ENCODE data around the gene SMIM43. TPM values are rescaled to one million over a fixed set of nuclear protein-coding genes. Genes with fewer than 3 reads are reported as not detected.

The SMIM43 gene
- total RNA-seq, 2 experiments from 2014 or later: not detected

DNA sequence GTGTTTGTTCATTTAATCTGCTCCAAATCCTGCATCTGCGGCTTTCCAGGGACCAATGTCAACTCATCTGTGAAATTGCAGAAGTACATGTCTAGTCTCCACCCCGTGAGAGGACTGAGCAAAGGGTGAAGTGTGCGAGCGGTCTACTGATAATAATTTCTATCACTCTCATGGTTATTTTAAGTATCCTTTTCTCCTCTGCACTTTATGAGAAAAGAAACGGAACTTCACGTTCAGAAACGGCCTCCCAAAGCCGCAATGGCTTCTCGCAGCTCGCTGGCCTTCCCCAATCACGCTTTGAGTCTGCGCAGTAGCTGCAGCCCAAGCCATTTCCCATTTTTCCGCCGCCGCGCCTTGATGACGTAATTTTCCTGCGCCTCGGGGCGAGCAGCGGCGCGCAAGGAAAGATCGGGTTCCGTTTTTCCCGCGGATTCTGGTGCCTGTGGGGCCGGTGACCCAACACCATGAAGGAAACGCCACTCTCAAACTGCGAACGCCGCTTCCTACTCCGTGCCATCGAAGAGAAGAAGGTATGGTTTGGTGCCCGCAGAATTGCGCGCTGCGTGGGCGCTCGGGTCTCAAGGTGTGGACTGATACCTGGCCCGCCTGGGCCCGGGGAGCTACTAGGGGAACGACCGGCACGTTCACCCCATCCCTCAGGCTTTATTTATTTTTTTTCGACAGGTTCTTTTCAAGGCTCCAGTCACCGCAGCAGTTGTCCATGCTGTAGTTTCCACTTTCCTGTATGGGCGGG lies 36.2 kb upstream of the SMIM43 start, which contains the start of gene EXOSC9:
Gene EXOSC9, plus strand, starts transcription at position 363 of the 754 bp plus-strand sequence. Its CDS starts 102 bp downstream, at position 465.
- no peaks in the 10 kb centered on the region for H3K27me3 Mint-ChIP-seq
- ATAC-seq (peak; percentile 86), DNase-seq (peak; percentile 90)
- H3K4me3 Mint-ChIP-seq: peak within 1 kb of the TSS; percentile 82
- peak within 1 kb of the TSS; percentile 96 for H3K27ac Mint-ChIP-seq
- ChIA-PET CTCF (interaction anchor here (1.3 to 1.6 kb wide), 4 partner anchors 11 to 69 kb away, joined by 3 to 7 read pairs (median 4); partner anchors contain the start of gene BBS7), POLR2A (interaction anchor here (1.0 to 1.9 kb wide), 4 partner anchors 11 to 23 kb away, joined by 4 to 8 read pairs (median 6); partner anchors contain the start of gene CCNA2)
- TF ChIP-seq, protein P1, sequence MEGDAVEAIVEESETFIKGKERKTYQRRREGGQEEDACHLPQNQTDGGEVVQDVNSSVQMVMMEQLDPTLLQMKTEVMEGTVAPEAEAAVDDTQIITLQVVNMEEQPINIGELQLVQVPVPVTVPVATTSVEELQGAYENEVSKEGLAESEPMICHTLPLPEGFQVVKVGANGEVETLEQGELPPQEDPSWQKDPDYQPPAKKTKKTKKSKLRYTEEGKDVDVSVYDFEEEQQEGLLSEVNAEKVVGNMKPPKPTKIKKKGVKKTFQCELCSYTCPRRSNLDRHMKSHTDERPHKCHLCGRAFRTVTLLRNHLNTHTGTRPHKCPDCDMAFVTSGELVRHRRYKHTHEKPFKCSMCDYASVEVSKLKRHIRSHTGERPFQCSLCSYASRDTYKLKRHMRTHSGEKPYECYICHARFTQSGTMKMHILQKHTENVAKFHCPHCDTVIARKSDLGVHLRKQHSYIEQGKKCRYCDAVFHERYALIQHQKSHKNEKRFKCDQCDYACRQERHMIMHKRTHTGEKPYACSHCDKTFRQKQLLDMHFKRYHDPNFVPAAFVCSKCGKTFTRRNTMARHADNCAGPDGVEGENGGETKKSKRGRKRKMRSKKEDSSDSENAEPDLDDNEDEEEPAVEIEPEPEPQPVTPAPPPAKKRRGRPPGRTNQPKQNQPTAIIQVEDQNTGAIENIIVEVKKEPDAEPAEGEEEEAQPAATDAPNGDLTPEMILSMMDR (IDR thresholded peaks at IDR 0.05): no peak
- H3K9me3 Mint-ChIP-seq: no peaks in the 10 kb centered on the region
- intact Hi-C loops (cut with micrococcal nuclease): loop anchor here (5.0 kb wide), 1 partner anchor 94 kb away; no protein-coding TSS in a partner anchor
- H3K4me1 Mint-ChIP-seq (ENCODE audit: low read depth): peaks cover 44% of the 10 kb centered on the region
- H3K36me3 Mint-ChIP-seq (ENCODE audit: low read depth): peaks cover 26% of the 10 kb centered on the region

DNA sequence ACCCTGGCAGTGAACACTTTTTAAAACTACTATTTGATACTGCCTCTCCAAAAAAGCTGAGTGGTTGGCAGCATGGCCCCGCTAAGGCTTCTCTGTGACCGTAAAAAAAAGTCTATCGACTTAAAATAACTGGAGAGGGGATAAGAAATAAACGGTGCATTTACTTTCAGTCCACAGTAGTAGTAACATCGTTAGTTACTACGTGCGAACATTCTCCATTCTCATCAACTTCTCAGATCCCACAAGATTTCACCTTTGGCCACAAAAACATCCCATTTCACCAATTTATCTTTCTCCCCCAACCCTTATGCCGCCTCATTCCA lies 35.6 kb upstream of the SMIM43 start:
- DNase-seq: no peak
- intact Hi-C loops (cut with micrococcal nuclease): loop anchor here (5.0 kb wide), 1 partner anchor 93 kb away; no protein-coding TSS in a partner anchor
- POLR2A ChIA-PET: interaction anchor here (1.6 to 1.9 kb wide), 2 partner anchors 13 to 23 kb away, joined by 3 to 8 read pairs; partner anchors contain the start of gene CCNA2
- Mint-ChIP-seq H3K4me3 (peak overlapping the region; percentile 82), H3K9me3 (no peaks in the 10 kb centered on the region), H3K27ac (peak overlapping the region; percentile 96), H3K4me1 (ENCODE audit: low read depth) (peaks cover 48% of the 10 kb centered on the region), H3K36me3 (ENCODE audit: low read depth) (peaks cover 26% of the 10 kb centered on the region), H3K27me3 (no peaks in the 10 kb centered on the region)
- TF ChIP-seq, protein P1 (IDR thresholded peaks at IDR 0.05): no peak
- ATAC-seq: peak; percentile 13
- CTCF ChIA-PET: interaction anchor here (1.3 to 1.6 kb wide), 4 partner anchors 11 to 69 kb away, joined by 3 to 7 read pairs (median 4); partner anchors contain the start of gene BBS7

DNA sequence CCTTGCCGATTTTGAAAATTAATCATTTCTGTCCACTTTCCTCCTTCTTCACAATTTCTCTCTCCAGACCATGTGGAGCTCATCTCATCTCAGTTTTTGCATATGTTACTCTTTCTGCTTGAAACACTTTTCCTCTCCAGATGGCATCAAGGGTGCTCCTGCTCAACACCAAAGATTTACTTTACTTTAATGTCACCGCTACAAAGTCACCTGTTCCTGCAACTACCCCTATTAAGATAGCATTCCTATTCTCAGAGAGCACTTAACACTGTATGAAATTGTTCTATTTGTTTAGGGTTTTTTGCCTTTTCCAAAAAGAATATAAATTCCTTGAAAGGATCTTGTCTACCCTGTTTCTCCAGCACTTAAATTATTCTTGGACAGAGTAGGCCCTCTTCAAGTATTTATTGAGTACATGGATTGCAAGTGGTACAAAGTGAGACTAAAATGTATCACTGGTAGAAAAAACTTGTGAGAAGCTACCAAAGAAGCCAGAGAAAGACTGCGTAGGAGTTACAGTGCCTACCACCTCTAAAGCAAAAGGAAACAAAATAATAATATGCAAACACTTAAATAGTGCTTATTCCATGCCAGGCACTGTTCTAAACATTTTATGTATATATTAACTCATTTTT lies 35.0 kb upstream of the SMIM43 start:
- peak overlapping the region; percentile 82 for H3K4me3 Mint-ChIP-seq
- intact Hi-C loops (cut with micrococcal nuclease): loop anchor here (5.0 kb wide), 1 partner anchor 93 kb away; no protein-coding TSS in a partner anchor
- ChIA-PET POLR2A (interaction anchor here (0.9 to 1.9 kb wide), 3 partner anchors 13 to 24 kb away, joined by 3 to 8 read pairs (median 4); partner anchors contain the start of gene CCNA2), CTCF (interaction anchor here (1.5 to 1.6 kb wide), 2 partner anchors 24 to 70 kb away, joined by 3 to 4 read pairs; partner anchors contain the start of gene BBS7)
- H3K27me3 Mint-ChIP-seq: no peaks in the 10 kb centered on the region
- ATAC-seq (no peak), DNase-seq (no peak)
- H3K9me3 Mint-ChIP-seq: no peaks in the 10 kb centered on the region
- peaks cover 20% of the 10 kb centered on the region for H3K36me3 Mint-ChIP-seq (ENCODE audit: low read depth)
- TF ChIP-seq, protein P1 (IDR thresholded peaks at IDR 0.05): no peak
- H3K4me1 Mint-ChIP-seq (ENCODE audit: low read depth): peaks cover 47% of the 10 kb centered on the region
- peak overlapping the region; percentile 96 for H3K27ac Mint-ChIP-seq

DNA sequence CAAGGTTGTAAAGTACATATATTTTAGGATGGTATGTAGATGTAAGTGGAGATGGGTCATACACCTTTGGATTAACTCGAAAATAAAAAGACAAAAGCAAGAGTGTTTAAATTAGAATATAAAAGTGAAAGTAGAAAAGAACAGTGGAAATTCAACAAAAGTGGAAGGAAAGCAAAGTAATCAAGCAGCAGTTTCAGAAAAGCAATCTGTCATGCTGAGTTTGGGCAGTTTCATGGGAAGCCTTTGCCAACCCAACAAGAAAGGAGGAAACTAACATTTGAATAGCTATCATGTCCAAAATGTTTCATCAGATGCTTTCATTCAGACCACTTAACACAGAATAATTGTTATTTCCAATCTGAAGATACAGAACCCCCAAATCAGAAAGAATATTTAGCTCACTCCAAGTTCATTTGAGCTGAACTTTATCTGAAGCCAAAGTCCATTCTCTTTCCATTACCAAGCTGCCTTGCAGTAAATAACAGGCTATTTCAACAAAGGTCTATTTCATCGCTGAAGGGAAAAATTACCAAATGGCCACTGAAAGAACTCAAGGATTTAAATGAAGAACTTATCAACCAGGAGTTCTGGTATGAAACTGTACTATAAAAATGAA lies 34.4 kb upstream of the SMIM43 start:
- Mint-ChIP-seq H3K27ac (peak overlapping the region; percentile 96), H3K4me3 (peak overlapping the region; percentile 82), H3K9me3 (no peaks in the 10 kb centered on the region), H3K36me3 (ENCODE audit: low read depth) (peaks cover 15% of the 10 kb centered on the region), H3K4me1 (ENCODE audit: low read depth) (peaks cover 42% of the 10 kb centered on the region), H3K27me3 (peaks cover 6% of the 10 kb centered on the region)
- DNase-seq: no peak
- ChIA-PET POLR2A (interaction anchor here (0.9 to 1.6 kb wide), 2 partner anchors 14 to 16 kb away, joined by 3 to 4 read pairs; no protein-coding TSS in a partner anchor), CTCF (no interaction called here)
- TF ChIP-seq, protein P1 (IDR thresholded peaks at IDR 0.05): no peak
- intact Hi-C loops (cut with micrococcal nuclease): no loop called here
- no peak for ATAC-seq

Data from activated CD8-positive, alpha-beta T cell treated with anti-CD3 and anti-CD28 coated beads for 36 hours (primary cell).